Activated naive CD4-positive, alpha-beta T cell treated with anti-CD3 and anti-CD28 coated beads, Interleukin-2, amount 50 U/mL, for 16 hours (primary cell): Measurements from ENCODE around the gene GAS1.
A peak's percentile ranks its signal among the peaks of the same experiment; 100 is the strongest.

Source experiments
- DNase-seq: peaks from one replicate; pipeline ENCODE4 v3.0.0-alpha.2; 2020

GAS1 gene

DNA sequence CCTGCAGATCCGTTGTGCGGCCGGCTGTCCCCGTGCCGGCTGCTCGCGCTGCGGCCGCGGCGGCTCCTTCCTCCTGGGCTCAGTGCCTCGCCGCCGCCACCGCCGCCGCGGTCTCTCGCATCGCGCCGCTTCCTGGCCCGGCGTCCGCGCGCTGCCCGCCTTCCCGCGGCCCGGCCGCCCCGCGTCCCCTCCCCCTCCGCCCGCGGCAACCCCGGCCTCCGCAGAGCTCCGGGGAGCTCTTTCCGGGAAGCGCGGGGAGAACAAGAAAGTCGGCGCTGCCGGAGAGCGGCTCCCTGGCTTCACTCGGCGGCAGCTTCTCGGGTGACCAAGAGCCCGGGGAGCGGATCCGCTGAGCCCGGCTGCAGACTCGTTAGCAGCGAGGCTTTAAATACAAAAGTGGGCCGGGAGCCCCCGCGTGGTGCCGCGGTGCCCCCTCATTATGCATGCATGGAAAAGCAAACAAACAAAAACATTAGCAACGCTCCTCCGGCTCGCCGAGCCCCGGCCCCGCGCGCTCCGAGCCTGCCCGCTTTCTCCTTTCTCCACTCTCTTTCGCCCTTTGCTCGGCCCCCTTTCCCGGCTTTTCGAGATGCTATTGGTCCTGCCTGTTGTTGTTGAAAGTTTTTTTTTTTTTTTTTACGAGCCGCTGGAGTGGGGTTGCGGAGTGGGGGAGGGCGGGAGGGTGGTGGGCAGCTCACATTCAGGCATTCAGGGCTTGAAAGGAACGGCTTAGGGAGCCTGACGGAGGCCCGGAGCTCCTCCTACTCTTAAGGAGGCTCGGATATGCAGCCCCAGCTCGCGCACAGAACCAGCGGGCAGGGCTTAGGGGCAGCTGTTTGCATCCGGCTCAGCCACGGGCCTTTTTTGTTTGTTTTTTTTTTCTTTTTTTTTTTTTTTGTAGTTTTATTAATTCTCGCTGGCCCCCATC is at the start of gene GAS1:
Gene GAS1 (minus strand): TSS at position 361 of the 928 bp plus-strand sequence. CDS start 727 bp downstream, outside the sequence.
- DNase-seq: peak; percentile 65

GRCh38 chr9:86994231-86994630 is 46.9 kb upstream of the GAS1 start:
- DNase-seq: no peak

DNA sequence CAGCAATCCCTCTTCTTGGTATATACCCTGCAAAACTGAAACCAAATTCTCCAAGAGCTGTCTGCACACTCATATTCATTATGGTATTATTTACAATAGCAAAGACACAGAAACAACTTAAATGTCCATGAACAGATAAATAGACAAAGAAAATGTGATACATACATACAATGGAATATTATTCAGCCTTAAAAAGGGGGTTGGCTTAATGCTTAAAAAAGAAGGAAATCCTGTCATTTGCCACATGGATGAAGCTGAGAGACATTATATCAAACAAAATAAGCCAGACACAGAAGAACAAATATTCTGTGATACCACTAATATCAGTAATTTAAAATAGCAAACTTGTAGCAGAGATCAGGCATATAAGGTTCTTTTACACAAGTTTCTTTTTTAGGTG is 46.5 kb upstream of the GAS1 start:
- DNase-seq: no peak

DNA sequence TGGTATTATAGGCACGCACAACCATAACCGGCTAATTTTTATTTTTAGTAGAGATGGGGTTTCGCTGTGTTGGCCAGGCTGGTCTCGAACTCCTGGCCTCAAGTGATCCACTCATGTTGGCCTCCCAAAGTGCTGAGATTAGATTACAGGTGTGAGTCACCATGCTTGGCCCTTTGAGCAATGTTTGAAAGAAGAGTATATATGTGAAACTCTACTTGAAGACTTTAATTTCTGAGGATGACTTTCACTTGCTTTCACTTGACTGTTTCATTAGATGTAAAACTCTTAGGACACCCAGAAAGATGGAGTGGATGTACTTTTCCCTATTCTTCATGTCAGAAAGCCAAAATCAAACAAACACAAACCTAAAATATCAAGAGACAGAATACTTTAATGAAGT is 43.8 kb upstream of the GAS1 start:
- DNase-seq: no peak

DNA sequence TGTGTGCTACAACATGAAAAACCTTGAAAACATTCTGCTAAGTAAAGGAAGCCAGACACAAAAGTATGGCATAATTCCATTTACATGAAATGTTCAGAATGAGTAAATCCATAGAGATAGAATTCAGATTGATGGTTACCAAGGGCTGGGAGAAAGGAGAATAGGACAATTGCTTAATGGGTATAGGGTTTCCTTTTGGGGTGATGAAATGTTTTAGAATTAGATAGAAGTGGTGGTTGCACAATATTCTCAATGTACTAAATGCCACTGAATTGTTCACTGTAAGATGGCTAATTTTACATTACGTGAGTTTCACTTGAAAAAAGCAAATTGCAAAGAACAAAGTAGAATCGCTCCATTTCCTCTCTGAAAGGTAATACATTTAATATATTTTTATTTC is 43.0 kb upstream of the GAS1 start:
- DNase-seq: no peak

DNA sequence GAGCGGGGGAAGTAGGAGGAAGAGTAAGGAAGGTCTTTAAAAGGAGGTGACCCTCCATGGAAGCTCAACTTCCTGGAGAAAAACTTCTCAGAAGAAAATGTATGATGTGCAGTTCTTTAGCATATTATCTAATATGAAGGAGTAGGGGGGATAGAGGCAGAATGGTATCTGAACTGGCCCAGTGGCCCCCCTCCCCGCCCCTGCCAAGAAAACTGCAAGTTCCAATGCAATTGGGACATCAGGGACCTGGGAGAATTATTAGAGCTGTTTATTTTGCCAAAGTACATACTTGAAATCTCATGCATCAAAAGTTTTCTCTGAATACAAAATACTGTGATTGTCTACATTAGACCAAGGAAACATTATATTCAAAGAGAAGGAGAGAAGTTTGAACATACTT is 40.6 kb upstream of the GAS1 start:
- no peak for DNase-seq

DNA sequence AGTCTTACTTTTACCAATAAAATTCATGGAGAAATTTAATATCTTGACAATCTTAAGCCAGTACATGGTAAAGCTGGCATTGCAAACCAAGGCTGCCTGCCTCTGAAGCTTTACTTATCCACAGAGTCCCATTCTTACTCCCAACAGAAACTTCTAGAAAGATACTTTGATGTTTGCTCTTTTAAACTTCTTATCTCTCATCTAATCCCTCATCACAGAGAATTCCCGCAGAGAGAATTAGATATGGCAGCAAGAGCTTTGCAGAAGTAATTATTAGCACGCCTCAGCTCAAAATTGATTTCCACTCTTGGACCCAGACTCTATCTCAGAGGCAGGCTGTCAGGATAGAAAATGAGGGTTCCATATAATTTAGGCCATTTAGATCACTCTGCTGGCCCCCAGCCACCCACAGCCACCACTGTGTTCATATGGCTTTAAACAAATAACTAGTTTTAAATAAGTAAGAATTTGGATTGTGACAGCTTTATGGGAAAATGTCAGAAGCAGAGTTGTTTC is 37.9 kb upstream of the GAS1 start:
- DNase-seq: no peak

DNA sequence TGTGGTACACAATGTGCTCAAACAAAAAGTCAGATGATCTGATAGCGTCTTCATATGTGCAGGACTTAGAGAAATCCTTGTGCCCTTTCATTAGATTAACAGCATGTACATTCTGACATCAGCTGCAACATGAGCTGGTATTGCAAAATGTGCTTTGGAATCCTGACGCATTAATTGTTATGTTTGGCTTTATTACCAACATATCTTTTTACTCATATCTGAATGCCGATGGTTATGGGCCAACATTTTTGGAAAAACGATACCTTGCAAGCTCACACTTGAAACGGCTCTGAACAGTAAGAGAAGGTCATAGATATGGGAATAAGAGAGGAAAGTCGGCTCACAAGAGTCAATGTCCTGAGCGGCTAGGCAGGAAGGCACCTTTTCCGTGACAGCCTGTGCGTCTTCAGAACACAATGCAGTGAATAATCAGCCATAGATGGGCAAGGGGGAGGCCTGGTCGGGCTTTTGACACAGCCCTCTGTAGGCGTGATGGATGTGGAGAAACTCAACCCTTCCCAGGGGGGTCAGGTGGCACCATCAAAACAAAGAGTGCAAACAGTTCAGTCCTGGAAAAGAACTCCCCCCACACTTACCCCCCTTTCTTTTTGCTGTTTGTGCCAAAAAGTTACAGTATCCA is 36.4 kb upstream of the GAS1 start:
- no peak for DNase-seq

DNA sequence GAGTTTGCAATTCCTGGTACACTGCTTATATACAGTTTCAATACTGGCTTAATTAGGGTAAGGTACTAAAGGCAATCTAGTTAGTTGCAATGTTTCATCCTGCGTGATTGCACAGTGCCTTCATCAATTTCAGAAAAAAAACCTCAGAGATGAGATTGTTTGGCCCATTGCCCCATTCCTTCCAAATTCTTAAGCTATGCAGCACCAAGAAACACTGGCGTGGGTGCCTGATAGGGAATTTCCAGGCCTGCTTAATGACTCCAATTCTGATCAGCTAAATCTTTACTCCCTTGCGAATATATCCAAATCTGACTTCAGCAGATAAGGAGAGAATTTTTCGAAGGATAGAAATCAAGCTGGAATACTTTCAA is 35.9 kb upstream of the GAS1 start:
- no peak for DNase-seq

DNA sequence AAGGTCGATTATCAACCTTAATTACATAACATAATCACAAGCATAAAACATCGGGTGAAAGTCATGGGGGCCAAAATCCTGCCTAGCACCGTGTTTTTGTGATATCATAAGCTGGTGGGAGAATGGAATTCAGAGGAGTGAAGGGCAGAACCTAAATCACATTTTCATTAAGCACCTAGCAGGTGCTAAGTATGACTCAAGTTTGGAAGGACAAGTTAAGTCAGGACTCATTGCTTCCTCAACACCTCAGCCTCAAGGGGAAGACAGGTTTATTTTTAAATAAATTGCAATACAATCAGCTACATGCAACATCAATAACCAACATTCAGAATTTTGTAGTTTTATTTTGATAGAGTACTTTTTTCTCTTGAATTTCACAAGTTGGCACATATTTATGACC is 33.5 kb upstream of the GAS1 start:
- no peak for DNase-seq

DNA sequence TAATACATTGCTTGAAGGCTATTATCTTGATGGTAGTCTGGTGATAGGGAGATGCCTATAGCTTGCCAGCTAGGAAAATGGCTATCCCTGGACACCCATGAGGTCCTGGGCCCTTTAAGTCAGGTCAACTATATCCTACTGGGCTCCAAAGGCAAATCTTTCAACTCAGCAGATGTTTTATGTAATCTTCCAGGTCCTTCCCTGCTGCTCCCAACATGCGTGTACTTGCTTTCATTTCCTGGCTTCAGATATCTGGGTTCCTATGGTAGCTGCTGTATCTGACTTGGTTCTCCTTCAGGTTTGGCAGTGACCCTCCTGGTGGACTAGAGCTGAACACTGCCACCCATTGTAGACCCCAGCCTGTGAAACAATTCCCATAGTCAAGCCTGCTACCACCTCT is 32.4 kb upstream of the GAS1 start:
- DNase-seq: no peak

- no peak for DNase-seq
Observed at GRCh38 chr9:86978922-86979474, 31.7 kb upstream of the GAS1 start.

DNA sequence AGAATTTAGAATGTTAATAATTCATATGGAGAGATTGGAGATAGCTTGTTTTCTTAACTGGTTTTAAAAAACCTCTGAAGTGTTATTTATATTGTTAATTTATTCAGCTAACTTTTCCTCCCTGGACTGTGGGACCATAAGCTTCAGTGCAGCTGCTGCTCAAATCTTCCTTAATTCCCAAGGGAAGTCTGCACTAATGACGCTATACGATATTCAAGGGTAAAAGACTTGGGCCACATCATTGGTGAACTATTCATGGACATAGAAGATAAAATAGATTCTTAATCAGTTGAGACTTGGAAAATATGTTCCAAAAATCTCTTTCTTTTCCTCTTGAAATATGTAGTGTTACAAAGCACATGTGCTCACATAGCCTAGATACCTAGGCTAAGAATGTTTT is 31.1 kb upstream of the GAS1 start:
- no peak for DNase-seq

DNA sequence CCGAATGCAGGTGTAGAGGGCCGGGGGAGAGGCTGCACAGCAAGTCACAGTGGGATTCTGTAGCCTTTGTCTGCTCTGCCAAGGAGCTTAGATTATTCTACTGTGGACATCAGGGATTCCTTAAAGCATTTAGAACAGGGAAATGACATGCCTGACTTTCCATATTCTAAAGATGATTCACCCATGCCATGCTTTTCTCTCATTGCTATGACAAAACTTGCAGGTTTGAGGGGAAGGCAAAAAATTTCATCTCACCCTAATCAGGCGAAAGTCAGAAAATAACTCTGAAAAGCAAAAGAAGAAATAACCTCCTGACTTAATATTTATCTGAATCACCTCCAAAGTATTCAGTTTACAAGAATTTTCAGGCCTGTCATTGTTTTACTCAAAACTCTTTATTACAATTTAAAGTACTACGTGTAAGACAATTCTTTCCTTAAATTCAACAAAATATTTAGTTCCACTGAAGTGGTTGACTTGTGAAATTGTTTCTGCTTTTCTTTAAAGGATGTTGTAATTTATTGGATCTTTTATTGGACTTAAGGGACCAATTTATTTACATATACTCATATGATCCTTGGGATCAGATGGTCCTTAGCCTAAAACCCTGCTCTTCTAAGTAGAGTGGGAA is 30.0 kb upstream of the GAS1 start:
- DNase-seq: no peak

GRCh38 chr9:86975606-86976005 is 28.3 kb upstream of the GAS1 start:
- no peak for DNase-seq

DNA sequence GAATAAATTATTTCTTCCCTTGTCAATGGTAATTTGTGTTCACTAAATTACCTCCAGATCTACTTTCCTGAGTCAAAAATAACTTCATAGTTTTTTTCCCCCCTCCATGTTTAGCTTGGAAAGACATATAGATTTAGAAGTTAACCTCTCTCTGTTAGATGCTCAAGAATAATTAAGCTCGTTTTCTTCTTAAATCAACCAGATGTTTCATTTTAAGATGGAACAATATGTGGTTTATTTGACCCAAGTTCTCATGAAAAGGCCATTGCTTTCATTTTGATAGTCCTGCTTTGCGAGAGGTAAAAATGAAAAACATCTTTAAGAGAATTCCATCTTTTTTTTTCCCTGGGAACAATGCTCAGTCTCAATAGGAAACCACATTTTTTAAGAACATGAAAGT is 27.7 kb upstream of the GAS1 start:
- DNase-seq: no peak

- DNase-seq: no peak
Observed at GRCh38 chr9:86974421-86974820, 27.1 kb upstream of the GAS1 start.

DNA sequence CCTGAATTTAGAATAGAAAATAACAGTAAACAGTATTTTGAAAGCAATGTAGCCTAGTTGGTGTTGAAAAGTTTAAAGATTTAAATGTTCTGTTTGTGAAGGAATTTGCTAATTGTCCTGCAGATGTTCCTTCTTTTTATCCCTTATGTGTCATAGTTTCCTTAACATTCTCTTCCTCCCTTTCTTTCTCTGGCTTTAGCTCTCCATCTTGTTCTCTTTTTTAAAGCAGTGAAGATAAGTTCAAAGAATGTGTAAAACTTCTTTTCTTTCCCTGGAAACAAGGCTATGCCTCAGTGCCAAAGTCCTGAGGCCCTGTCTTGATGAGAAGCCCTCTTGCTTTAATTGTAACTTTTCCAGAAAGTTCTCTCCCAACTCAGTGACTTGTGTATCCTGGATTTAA is 24.4 kb upstream of the GAS1 start:
- no peak for DNase-seq

GRCh38 chr9:86968258-86968920 is 21.1 kb upstream of the GAS1 start:
- no peak for DNase-seq

- no peak for DNase-seq
Observed at GRCh38 chr9:86966852-86967511, 19.7 kb upstream of the GAS1 start.

DNA sequence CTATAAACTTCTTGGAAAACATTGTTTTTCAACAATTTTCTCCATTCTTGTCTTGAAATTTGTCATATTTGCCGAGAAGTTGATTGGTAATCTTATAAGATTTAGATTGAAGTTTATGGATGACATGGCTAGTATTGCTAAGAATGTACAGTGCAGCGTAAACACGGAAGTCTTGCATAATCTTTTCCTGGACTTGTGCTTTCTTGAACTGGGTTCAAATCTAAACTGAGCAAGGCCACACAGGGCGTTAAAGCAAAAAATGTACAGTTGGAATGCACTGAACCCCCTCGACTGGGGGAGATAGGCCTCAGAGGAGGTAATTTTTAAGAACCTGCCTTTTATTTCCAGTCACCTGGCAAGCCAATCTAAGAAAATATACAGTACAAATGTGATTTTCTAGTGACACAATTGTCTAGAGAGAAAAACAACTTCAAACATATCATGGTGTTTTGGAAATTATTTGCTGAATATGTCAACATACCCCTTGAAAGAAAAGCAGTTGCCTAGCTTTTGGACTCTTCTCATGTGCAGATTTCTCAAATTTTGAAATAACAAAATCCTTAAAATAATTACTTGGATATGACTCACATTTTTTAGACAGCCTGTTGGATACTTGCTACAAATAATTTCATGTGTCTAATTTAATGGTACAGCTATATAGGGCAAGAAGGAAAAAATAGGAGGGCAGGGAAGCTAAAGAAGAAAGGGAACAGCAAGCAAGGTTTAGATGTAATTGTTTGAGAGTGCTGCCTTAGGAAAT is 18.5 kb upstream of the GAS1 start:
- no peak for DNase-seq

- DNase-seq: no peak
Observed at GRCh38 chr9:86962692-86963091, 15.4 kb upstream of the GAS1 start.
